ENCODE measurements around the gene BMP7.

Gene BMP7

GRCh38 chr20:57210054-57210910 is 56.2 kb downstream of the BMP7 start:
- TF ChIP-seq CTCF (IDR thresholded peaks at IDR 0.05; ENCODE audit: low read depth, low read length) = no peak
- H3K4me3 ChIP-seq (ENCODE audit: low read depth, low read length) = no peak overlapping the region

- no peak for TF ChIP-seq CTCF (IDR thresholded peaks at IDR 0.05; ENCODE audit: low read depth, low read length)
Measured at GRCh38 chr20:57209413-57209812, 57.0 kb downstream of the BMP7 start.

GRCh38 chr20:57208198-57208597 is 58.2 kb downstream of the BMP7 start:
- H3K4me3 ChIP-seq (ENCODE audit: low read depth, low read length) = no peak overlapping the region
- TF ChIP-seq CTCF (IDR thresholded peaks at IDR 0.05; ENCODE audit: low read depth, low read length) = no peak

More at GRCh38 chr20:57209413-57209812, 57.0 kb downstream of the BMP7 start:
- H3K4me3 ChIP-seq (ENCODE audit: low read depth, low read length) = no peak overlapping the region

- TF ChIP-seq CTCF (IDR thresholded peaks at IDR 0.05; ENCODE audit: low read depth, low read length) = no peak
- H3K4me3 ChIP-seq (ENCODE audit: low read depth, low read length) = no peak overlapping the region
Measured at GRCh38 chr20:57207251-57207650, 59.2 kb downstream of the BMP7 start.

GRCh38 chr20:57205606-57206219 is 60.7 kb downstream of the BMP7 start:
- no peak for TF ChIP-seq CTCF (IDR thresholded peaks at IDR 0.05; ENCODE audit: low read depth, low read length)
- no peak overlapping the region for H3K4me3 ChIP-seq (ENCODE audit: low read depth, low read length)

GRCh38 chr20:57203986-57204385 is 62.5 kb downstream of the BMP7 start:
- H3K4me3 ChIP-seq (ENCODE audit: low read depth, low read length) = no peak overlapping the region
- no peak for TF ChIP-seq CTCF (IDR thresholded peaks at IDR 0.05; ENCODE audit: low read depth, low read length)

GRCh38 chr20:57203204-57203603 is 63.2 kb downstream of the BMP7 start:
- no peak overlapping the region for H3K4me3 ChIP-seq (ENCODE audit: low read depth, low read length)
- no peak for TF ChIP-seq CTCF (IDR thresholded peaks at IDR 0.05; ENCODE audit: low read depth, low read length)

All from WI38 (cell line).